GM13976 (cell line): ENCODE data around the gene SUN1.

Experiments used
- DNase-seq: peaks from one replicate; pipeline ENCODE4 v3.0.0; 2012; ENCODE audit warnings: low spot score
- in situ Hi-C: fragments of 300-500 bp; cut with MboI; formaldehyde crosslinking; loops from one replicate; pipeline ENCODE4 v1.12.0; 2022; ENCODE audit warnings: low sequenced_read_pairs, mixed read lengths, inconsistent platforms; ENCODE audit not compliant: unreplicated experiment
- TF ChIP-seq, protein P1 (sequence below): IDR thresholded peaks from 2 replicates; pipeline ENCODE4 v1.5.1; 2012; ENCODE audit warnings: borderline replicate concordance, mild to moderate bottlenecking; ENCODE audit not compliant: insufficient read depth; ENCODE audit errors: extremely low read depth, missing control alignments, control extremely low read depth

Gene SUN1

DNA sequence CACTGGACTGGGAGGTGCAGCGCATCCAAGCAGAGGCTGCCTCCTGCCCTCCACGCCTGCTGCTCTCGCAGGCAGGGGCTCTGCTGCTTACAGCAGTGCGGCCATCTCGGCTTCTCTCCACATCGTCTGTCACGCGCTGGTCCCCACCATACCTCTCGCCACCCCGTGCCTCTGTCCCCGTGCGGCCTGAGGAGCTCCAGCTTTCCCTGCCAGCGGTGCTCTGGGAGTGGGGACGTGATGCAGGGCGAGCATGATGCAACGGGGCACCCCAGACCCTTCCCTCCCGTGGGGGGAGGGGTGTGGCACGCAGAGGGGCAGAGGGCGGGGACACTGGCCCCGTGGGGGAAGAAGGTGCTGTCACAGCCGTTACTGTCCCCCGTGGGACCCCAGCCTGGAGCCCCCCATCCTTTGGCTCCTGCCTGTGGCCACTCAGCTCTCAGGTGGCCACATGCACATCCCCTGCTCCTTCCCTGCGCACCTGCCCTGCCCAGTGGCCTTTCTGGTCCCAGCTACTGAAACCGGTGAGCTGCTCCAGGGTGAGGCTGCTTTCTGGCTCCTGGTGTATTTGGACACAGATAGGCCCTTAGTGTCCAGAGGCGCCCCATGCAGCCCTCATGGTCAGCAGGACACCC is 53.1 kb downstream of the SUN1 start:
- in situ Hi-C loops: no loop called here
- no peak for DNase-seq
- TF ChIP-seq, protein P1, sequence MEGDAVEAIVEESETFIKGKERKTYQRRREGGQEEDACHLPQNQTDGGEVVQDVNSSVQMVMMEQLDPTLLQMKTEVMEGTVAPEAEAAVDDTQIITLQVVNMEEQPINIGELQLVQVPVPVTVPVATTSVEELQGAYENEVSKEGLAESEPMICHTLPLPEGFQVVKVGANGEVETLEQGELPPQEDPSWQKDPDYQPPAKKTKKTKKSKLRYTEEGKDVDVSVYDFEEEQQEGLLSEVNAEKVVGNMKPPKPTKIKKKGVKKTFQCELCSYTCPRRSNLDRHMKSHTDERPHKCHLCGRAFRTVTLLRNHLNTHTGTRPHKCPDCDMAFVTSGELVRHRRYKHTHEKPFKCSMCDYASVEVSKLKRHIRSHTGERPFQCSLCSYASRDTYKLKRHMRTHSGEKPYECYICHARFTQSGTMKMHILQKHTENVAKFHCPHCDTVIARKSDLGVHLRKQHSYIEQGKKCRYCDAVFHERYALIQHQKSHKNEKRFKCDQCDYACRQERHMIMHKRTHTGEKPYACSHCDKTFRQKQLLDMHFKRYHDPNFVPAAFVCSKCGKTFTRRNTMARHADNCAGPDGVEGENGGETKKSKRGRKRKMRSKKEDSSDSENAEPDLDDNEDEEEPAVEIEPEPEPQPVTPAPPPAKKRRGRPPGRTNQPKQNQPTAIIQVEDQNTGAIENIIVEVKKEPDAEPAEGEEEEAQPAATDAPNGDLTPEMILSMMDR: no peak

DNA sequence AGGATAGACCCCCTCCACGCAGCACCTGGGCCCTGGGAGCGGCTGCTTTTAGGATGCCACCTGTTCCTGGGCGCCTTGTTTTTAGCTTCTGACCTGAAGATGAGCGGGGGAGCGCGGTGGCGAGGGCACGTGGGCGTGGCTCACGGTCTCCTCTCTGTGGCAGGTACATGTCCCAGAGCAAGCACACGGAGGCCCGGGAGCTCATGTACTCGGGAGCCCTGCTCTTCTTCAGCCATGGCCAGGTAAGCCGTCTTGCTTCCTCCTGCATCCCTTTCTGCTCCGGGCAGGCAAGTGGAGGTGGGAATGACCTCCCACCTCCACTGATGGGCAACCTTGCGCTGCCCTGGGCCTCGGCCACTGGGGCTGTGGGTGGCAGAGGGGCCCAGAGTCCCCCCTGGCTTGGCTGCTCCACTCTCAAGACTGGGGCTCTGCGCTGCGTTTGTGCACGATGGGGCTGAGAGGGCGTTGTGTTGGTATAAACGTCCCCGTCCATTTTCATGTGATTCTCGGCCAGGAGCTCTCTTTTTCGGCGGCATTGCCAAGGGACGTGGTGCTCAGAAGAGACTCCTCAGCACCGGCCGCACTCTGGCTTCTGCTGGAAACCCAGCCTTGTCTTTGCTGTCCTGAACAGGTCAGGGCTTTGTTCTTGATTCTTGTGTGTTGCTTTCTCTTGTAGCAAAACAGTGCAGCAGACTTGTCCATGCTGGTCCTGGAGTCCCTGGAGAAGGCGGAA is 53.8 kb downstream of the SUN1 start:
- TF ChIP-seq, protein P1: no peak
- in situ Hi-C loops: no loop called here
- DNase-seq: no peak

DNA sequence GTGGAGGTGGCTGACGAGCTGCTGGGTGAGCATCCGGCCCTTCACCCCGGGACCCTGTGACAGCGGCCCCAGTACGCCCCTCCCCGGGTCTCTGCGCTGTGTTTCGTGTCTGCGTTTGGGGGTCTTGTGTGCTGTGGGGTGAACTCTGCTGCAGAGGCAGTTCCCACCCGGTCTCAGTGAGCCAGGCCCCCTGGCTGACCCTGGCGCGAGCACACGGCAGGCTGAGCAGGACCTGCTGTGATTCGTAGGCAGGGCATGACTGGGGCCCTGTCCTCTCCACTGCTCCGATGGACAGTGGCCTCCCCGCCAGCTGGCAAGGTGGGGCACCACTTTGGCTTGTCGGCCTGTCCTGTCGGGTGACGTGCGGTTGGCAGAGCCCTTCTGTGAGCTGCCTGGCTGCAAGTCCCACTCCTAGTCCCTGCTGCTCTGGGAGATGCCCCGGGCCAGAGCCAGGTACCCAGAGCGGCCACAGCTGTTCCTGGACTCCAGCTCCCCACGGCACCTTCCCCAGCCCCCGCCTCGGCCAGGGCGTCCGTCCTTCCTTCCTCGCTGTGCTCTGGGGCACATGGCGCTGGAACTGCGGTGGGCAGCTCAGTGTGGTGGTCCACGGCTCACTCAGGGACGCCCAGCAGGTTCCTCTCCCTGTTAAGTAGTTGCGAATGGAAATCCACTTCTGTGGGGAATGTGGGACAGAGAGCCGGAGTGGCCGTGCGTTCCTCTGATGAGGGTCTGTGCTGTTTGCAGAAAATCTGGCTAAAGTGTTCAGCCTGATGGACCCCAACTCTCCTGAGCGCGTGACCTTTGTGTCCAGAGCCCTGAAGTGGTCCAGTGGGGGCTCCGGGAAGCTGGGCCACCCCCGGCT is 54.6 kb downstream of the SUN1 start:
- TF ChIP-seq, protein P1: no peak
- no peak for DNase-seq
- in situ Hi-C loops: no loop called here

DNA sequence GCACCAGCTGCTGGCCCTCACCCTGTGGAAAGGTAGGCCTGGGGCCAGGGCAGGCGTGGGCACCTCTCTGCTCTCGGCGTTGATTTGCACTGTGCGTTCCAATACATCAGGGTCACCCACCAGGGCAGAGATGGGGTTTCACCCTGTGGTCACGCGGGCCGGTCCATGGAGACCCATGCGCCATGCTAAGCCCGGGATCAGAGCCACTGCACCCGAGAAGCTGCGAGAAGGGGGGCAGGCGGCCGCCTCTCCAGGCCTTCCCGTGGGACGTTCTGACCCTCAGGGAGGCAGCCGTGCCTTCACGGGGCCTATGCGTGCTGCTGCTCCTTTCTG is 55.2 kb downstream of the SUN1 start:
- in situ Hi-C loops: no loop called here
- TF ChIP-seq, protein P1: no peak
- DNase-seq: no peak

DNA sequence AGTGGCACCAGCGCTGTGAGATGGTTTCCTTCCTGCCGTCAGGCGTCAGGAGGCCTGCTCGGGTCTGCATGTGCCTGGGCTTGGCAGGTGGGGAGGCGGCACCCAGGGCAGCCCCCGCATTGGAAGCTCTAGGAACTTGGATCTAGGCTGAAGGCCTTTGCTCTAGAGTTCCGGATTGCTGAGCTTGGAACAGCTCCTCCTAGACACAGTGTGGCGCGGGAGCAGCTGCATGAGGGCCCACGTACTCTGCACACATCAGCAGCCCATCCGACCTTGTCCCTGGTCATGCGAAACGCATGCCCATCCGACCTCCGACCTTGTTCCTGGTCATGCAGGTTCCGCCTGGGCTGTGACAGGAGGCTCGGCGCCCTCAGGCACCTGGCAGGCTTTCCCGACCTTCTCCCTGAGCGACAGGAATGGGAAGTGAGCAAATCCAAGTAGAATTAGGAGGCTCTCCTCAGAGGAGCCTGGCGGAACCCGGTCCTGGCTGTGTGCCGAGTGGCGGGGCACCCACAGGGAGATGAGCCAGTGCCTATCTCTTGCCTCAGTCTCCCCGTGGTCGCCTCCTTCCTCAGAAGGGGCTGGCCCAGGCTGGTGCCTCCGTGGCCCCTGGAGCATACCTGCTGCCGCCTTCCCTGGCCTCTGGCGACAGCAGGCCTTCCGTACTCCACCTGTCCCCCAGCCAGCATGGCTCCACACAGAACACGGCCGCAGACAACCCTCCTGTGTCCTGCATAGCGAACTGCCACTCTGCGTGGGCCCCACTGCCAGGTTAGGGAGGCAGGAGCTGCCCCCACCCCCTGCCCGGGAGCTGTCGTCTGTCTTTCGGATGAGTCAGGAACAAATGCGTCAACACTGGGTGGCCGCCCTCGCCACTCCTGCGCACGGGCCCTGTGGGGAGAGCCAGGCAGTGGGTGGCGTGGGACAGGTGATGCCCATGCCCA is 56.1 kb downstream of the SUN1 start:
- TF ChIP-seq, protein P1: no peak
- no peak for DNase-seq
- in situ Hi-C loops: no loop called here

DNA sequence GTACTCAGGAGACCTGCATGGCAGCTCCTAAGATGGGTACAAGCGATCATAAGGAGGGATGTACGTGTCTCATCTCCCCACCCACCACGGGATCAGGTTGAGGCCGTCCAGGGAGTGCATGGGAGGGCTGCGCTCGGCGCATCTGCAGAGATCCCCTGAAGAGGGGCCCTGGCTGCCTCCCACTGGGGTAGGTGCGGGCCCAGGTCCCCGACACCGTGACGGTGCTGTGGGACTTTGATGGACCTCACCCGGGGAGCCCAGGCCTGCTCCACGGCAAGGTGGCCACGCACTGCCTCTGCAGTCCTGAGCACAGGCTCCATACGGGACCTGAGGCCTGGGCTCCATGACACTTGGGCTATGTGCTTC is 56.7 kb downstream of the SUN1 start:
- DNase-seq: no peak
- TF ChIP-seq, protein P1: no peak
- in situ Hi-C loops: no loop called here
